Measurements from ENCODE around the gene RBMS1. TPM values are rescaled to one million over a fixed set of nuclear protein-coding genes. Genes with fewer than 3 reads are reported as not detected.
A peak's percentile ranks its signal among the peaks of the same experiment; 100 is the strongest.

The RBMS1 gene
- total RNA-seq, 1 experiment from 2014 or later, result 86.6 TPM

DNA sequence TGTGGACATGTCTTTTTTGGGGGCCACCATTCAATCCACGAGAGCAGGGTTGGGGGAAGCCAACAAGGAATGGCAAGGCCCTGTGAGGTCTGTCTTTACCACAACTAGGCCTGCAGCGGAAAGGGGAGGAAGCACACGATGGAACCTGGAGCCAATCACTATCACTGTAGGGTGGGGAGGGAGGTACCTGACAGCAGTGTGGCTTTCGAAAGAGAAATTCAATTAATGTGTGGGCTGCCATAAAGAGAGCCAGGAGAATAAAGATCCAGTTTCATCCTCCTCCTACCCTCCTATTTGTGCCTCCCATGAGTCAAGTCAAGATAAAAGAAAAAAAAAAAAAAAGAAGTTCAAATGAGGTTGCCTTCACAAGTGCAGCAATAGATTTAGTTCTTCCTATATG is 18.9 kb upstream of the RBMS1 start:
- no peaks in the 10 kb centered on the region for H3K36me3 ChIP-seq
- H3K4me1 ChIP-seq, result peaks cover 7% of the 10 kb centered on the region
- H3K27me3 ChIP-seq, result no peaks in the 10 kb centered on the region
- DNase-seq, result no peak
- H3K9me3 ChIP-seq (replicated peaks), result no peaks in the 10 kb centered on the region
- H3K27ac ChIP-seq, result no peak overlapping the region
- H3K4me3 ChIP-seq, result no peak overlapping the region

DNA sequence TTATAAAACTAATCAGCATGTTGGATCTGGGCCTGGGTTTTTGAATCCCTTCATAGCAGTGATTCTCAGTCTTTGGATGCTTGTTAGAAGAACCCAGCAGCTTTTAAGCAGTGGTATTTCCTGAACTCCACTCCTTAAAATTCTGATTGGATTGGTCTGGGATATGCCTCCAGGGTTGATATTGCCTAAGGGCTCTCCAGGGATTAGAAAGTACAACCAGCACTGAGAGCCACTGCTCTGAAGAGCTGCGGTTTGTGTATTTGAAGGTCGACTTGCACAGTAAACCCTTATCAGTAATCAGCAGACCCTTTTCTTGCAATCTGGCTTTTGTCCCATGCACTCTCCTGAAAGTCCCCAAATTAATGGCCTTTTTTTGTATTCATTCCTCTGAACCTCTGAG is 17.0 kb upstream of the RBMS1 start:
- H3K9me3 ChIP-seq (replicated peaks), result no peaks in the 10 kb centered on the region
- H3K4me1 ChIP-seq, result no peaks in the 10 kb centered on the region
- no peak overlapping the region for H3K4me3 ChIP-seq
- no peak overlapping the region for H3K27ac ChIP-seq
- H3K27me3 ChIP-seq, result no peaks in the 10 kb centered on the region
- no peaks in the 10 kb centered on the region for H3K36me3 ChIP-seq
- peak; percentile 4 to 30 for DNase-seq

- Histone ChIP-seq H3K4me3 (no peak overlapping the region), H3K27ac (no peak overlapping the region), H3K27me3 (no peaks in the 10 kb centered on the region), H3K4me1 (0 out of 2 replicates have a peak, but pooled peaks cover 3% of the 10 kb centered on the region), H3K9me3 (replicated peaks) (no peaks in the 10 kb centered on the region), H3K36me3 (no peaks in the 10 kb centered on the region)
- DNase-seq, result no peak
These were observed 15.4 kb upstream of the RBMS1 start for GRCh38 chr2:160509016-160509415.

DNA sequence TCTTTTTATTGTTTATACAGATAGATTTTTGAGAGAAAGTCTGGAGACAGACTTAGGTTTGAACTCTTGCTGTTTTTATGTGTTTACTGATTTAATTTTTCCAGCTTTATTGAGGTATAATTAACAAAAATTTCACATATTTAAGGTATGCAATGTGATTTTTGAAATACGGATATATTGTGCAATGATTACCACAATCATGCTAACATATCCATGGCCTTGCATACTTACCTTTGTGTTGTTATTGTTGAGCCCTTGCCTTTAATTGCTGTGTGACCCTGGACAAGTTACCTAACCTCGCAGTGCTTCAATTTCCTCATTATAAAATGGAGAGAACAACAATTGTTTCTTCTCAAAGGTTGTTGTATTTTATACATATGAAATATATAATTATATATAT is 13.9 kb upstream of the RBMS1 start:
- Histone ChIP-seq H3K36me3 (no peaks in the 10 kb centered on the region), H3K4me3 (no peak overlapping the region), H3K4me1 (0 out of 2 replicates have a peak, but pooled peaks cover 3% of the 10 kb centered on the region), H3K27ac (no peak overlapping the region), H3K9me3 (replicated peaks) (no peaks in the 10 kb centered on the region), H3K27me3 (no peaks in the 10 kb centered on the region)
- DNase-seq, result no peak

GRCh38 chr2:160507046-160507407 is 13.4 kb upstream of the RBMS1 start:
- H3K9me3 ChIP-seq (replicated peaks), result no peaks in the 10 kb centered on the region
- 0 out of 2 replicates have a peak, but pooled peaks cover 3% of the 10 kb centered on the region for H3K4me1 ChIP-seq
- no peak overlapping the region for H3K4me3 ChIP-seq
- H3K36me3 ChIP-seq, result no peaks in the 10 kb centered on the region
- H3K27ac ChIP-seq, result no peak overlapping the region
- no peak for DNase-seq
- no peaks in the 10 kb centered on the region for H3K27me3 ChIP-seq

- Histone ChIP-seq H3K36me3 (no peaks in the 10 kb centered on the region), H3K4me3 (no peak overlapping the region), H3K9me3 (replicated peaks) (no peaks in the 10 kb centered on the region), H3K27me3 (no peaks in the 10 kb centered on the region), H3K4me1 (0 out of 2 replicates have a peak, but pooled peaks cover 3% of the 10 kb centered on the region), H3K27ac (no peak overlapping the region)
- DNase-seq, result no peak
These were observed 12.9 kb upstream of the RBMS1 start for GRCh38 chr2:160506371-160507045.

GRCh38 chr2:160505256-160505655 is 11.6 kb upstream of the RBMS1 start:
- Histone ChIP-seq H3K27me3 (no peaks in the 10 kb centered on the region), H3K9me3 (replicated peaks) (no peaks in the 10 kb centered on the region), H3K4me3 (no peak overlapping the region), H3K27ac (no peak overlapping the region), H3K36me3 (no peaks in the 10 kb centered on the region), H3K4me1 (0 out of 2 replicates have a peak, but pooled peaks cover 3% of the 10 kb centered on the region)
- DNase-seq, result no peak

GRCh38 chr2:160502478-160502877 is 8.9 kb upstream of the RBMS1 start:
- 0 out of 2 replicates have a peak, but pooled peaks cover 3% of the 10 kb centered on the region for H3K4me1 ChIP-seq
- DNase-seq, result no peak
- no peak overlapping the region for H3K4me3 ChIP-seq
- H3K36me3 ChIP-seq, result no peaks in the 10 kb centered on the region
- H3K27ac ChIP-seq, result no peak overlapping the region
- H3K9me3 ChIP-seq (replicated peaks), result no peaks in the 10 kb centered on the region
- no peaks in the 10 kb centered on the region for H3K27me3 ChIP-seq

DNA sequence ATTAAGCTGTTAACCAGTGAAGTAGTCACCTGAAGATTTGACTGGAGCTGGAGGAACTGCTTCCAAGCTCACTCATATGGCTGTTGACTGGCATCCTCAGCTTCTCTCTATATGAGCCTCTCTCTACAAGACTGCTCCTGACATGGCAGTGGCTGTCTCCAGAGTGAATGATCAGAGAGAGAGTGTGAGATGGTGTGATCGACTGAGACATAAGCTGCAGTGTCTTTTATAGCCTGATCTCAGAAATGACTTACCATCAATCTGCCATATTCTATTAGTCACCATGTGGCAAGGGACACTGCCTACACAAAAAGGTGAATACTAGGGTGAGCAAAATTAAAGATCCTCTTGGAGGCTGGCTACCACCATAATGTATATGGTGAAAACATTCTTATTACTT is 7.8 kb upstream of the RBMS1 start:
- no peaks in the 10 kb centered on the region for H3K36me3 ChIP-seq
- H3K27ac ChIP-seq, result no peak overlapping the region
- DNase-seq, result no peak
- no peaks in the 10 kb centered on the region for H3K9me3 ChIP-seq (replicated peaks)
- H3K4me3 ChIP-seq, result no peak overlapping the region
- 0 out of 2 replicates have a peak, but pooled peaks cover 3% of the 10 kb centered on the region for H3K4me1 ChIP-seq
- no peaks in the 10 kb centered on the region for H3K27me3 ChIP-seq

GRCh38 chr2:160499865-160500264 is 6.3 kb upstream of the RBMS1 start:
- no peak overlapping the region for H3K4me3 ChIP-seq
- no peaks in the 10 kb centered on the region for H3K36me3 ChIP-seq
- H3K27ac ChIP-seq, result no peak overlapping the region
- H3K4me1 ChIP-seq, result no peaks in the 10 kb centered on the region; the same call in 1 of the 2 replicates
- DNase-seq, result no peak
- H3K9me3 ChIP-seq (replicated peaks), result no peaks in the 10 kb centered on the region
- H3K27me3 ChIP-seq, result no peaks in the 10 kb centered on the region

- no peak for DNase-seq
These were observed 4.5 kb upstream of the RBMS1 start for GRCh38 chr2:160498137-160498536.

DNA sequence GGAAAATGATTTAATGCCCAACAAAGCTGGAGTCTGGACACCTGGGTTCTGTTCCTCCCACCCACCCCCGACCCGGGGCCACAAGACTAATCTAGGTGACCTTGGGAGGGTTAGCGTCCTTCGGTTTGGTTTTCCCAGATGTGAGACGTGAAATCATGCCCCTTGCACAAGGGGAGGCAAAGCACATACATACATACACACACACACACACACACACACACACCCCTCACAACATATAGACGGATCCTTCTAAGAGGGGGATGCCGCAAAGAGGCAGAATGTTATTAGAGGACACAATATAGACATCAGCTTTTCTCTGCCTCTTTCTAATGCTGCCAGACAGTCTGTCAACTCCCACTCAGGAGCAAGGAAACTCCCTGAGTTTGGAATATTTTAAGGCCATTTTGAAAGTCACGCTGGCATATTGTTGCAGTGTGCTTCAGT is 616 bp upstream of the RBMS1 start:
- H3K9me3 ChIP-seq (replicated peaks), result no peaks in the 10 kb centered on the region
- no peaks in the 10 kb centered on the region for H3K27me3 ChIP-seq
- peak in 1 of 2 experiments; percentile 46 for DNase-seq
- peaks cover 3% of the 10 kb centered on the region for H3K4me1 ChIP-seq
- H3K4me3 ChIP-seq, result peak overlapping the region; percentile 91
- H3K27ac ChIP-seq, result peak overlapping the region; percentile 7; the same call in 1 of the 2 replicates
- no peaks in the 10 kb centered on the region for H3K36me3 ChIP-seq

More at GRCh38 chr2:160498137-160498536, 4.5 kb upstream of the RBMS1 start:
- no peaks in the 10 kb centered on the region for H3K27me3 ChIP-seq
- no peak overlapping the region for H3K4me3 ChIP-seq
- no peak overlapping the region for H3K27ac ChIP-seq
- H3K4me1 ChIP-seq, result no peaks in the 10 kb centered on the region; the same call in 1 of the 2 replicates
- H3K9me3 ChIP-seq (replicated peaks), result no peaks in the 10 kb centered on the region
- no peaks in the 10 kb centered on the region for H3K36me3 ChIP-seq

- Histone ChIP-seq H3K27me3 (no peaks in the 10 kb centered on the region), H3K4me3 (peak overlapping the region; percentile 91), H3K36me3 (no peaks in the 10 kb centered on the region), H3K4me1 (peaks cover 3% of the 10 kb centered on the region), H3K27ac (peak overlapping the region; percentile 86), H3K9me3 (replicated peaks) (no peaks in the 10 kb centered on the region)
- peak; percentile 81 to 85 for DNase-seq
These were observed 993 bp downstream of the RBMS1 start for GRCh38 chr2:160492401-160493226.

DNA sequence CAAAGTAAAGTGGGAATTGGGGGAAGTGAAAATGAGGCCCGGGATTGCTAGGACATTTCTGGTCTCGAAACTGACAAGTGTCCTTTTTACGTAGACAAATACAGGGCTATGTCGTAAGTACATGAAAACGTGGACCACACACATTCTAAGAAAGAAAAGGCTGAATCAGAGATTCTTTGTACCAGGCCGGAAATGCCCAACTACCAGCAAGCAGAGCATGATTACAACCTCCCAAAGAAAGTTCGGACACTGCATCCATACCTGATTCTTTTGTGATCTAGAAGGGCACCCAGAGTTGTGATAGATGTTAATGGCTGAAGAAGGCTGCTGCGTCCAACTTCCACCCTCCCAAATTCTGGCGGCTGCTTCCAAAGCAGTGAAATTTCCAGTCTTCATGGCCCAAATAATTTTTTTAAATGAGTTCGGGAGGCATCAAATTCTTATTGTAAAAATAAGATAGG is 1.7 kb downstream of the RBMS1 start:
- Histone ChIP-seq H3K4me3 (peak overlapping the region; percentile 91), H3K36me3 (no peaks in the 10 kb centered on the region), H3K27me3 (no peaks in the 10 kb centered on the region), H3K27ac (peak overlapping the region; percentile 86), H3K4me1 (peaks cover 3% of the 10 kb centered on the region), H3K9me3 (replicated peaks) (no peaks in the 10 kb centered on the region)
- DNase-seq, result peak; percentile 26 to 55
